GM12865 (cell line): ENCODE measurements around the gene MYD88.

Experiments
- DNase-seq: peaks from one replicate; pipeline ENCODE4 v3.0.0; 2010; ENCODE audit warnings: low read depth
- H3K4me3 ChIP-seq: 2 replicates; pipeline ENCODE4 v1.5.1; 2011; ENCODE audit warnings: mild to moderate bottlenecking, low read depth, low read length, control low read depth
- TF ChIP-seq, protein P1 (sequence below): IDR thresholded peaks from 2 replicates; pipeline ENCODE4 v1.5.1; 2011; ENCODE audit warnings: low read length, control low read depth, low read depth, inconsistent platforms; ENCODE audit not compliant: insufficient read depth; ENCODE audit errors: missing control alignments

The MYD88 gene

DNA sequence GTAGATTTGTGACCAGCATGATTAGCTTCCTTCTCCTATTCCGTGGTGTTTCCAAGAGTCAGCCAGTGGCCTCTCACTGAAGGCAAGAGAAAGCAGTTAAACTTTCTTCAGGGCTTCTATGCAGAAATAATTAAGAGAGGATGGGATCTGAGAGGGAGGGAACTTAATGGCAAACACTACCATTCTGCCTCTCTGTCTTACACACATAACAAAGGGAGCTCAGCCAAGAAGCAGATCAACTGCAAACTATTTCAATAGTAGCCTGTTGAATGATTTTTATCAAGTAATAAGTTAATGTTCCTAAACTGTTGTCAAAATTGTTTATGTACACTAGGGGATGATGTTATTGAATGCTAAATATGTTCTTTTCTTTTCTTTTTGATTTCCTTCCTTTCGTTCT is 38.7 kb downstream of the MYD88 start:
- DNase-seq = no peak
- H3K4me3 ChIP-seq = no peak overlapping the region
- TF ChIP-seq, protein P1, sequence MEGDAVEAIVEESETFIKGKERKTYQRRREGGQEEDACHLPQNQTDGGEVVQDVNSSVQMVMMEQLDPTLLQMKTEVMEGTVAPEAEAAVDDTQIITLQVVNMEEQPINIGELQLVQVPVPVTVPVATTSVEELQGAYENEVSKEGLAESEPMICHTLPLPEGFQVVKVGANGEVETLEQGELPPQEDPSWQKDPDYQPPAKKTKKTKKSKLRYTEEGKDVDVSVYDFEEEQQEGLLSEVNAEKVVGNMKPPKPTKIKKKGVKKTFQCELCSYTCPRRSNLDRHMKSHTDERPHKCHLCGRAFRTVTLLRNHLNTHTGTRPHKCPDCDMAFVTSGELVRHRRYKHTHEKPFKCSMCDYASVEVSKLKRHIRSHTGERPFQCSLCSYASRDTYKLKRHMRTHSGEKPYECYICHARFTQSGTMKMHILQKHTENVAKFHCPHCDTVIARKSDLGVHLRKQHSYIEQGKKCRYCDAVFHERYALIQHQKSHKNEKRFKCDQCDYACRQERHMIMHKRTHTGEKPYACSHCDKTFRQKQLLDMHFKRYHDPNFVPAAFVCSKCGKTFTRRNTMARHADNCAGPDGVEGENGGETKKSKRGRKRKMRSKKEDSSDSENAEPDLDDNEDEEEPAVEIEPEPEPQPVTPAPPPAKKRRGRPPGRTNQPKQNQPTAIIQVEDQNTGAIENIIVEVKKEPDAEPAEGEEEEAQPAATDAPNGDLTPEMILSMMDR = no peak

DNA sequence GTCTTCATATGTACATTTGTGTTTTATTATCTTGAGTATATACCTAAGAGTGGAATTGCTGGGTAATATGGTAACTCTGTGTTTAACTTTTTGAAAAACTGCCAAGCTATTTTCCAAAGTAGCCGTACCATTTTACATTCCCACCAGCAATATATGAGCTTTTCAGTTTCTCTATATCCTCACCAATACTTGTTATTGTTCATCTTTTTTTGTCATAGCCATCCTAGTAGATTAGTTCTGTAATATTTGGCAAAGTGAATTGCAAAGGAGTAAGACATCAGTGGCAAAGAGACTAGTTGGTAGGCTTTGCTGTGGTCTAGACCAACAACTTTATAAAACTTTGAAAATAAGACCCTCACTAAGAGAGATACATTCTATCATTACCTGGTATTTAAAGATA is 48.3 kb downstream of the MYD88 start:
- no peak for DNase-seq
- H3K4me3 ChIP-seq = no peak overlapping the region
- TF ChIP-seq, protein P1 = no peak

DNA sequence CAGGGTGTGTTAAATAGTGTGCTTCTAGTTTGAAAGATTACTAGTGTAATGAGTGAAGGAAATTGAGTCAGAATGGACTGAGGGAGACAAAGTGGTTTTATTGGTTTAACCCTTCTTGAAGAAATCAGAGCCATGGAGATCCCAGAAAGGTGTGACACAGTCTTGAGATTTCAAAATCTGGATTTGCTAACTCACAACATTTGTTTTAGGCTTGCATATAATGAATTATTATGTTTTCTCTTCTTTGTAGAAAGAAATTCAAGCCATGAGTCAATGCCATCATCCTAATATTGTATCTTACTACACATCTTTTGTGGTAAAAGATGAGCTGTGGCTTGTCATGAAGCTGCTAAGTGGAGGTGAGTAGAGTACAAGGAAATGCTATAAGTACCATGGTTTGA is 52.0 kb downstream of the MYD88 start:
- no peak overlapping the region for H3K4me3 ChIP-seq
- DNase-seq = no peak
- TF ChIP-seq, protein P1 = no peak
